Mesenchymal stem cell (in vitro differentiated cells and primary cell): ENCODE measurements around the gene PRKAR2B.
A peak's percentile ranks its signal among the peaks of the same experiment; 100 is the strongest.

Source experiments
- DNase-seq: peaks from one replicate; pipeline ENCODE4 v3.0.0-alpha.2; 2013
- H2AFZ ChIP-seq: one replicate; pipeline ENCODE4 v1.6.1; 2013; ENCODE audit warnings: low read depth, mild to moderate bottlenecking, control low read depth, inconsistent platforms, low read length, moderate library complexity
- H2AK5ac ChIP-seq: 2 replicates; pipeline ENCODE4 v1.6.1; 2013; ENCODE audit warnings: low read length, moderate library complexity, mild to moderate bottlenecking, inconsistent platforms; ENCODE audit not compliant: severe bottlenecking
- H2BK120ac ChIP-seq: one replicate; pipeline ENCODE4 v1.6.1; 2013; ENCODE audit warnings: low read depth, mild to moderate bottlenecking, inconsistent platforms, low read length, moderate library complexity
- H2BK12ac ChIP-seq, 2 experiments: one replicate each; pipeline ENCODE4 v1.6.1; 2013; ENCODE audit warnings: inconsistent platforms in 2 of 2, low read length in 2 of 2, mild to moderate bottlenecking in 2 of 2, moderate library complexity in 2 of 2, control low read depth in 1 of 2
- H2BK15ac ChIP-seq: one replicate; pipeline ENCODE4 v1.6.1; 2013; ENCODE audit warnings: mild to moderate bottlenecking, low read depth, inconsistent platforms; ENCODE audit not compliant: poor library complexity, severe bottlenecking
- H2BK5ac ChIP-seq: 2 replicates; pipeline ENCODE4 v1.6.1; 2013; ENCODE audit warnings: low read depth, mild to moderate bottlenecking, low read length, control low read depth, inconsistent platforms; ENCODE audit not compliant: poor library complexity, severe bottlenecking
- H3K14ac ChIP-seq, 2 experiments: one replicate each; pipeline ENCODE4 v1.6.1; 2013; ENCODE audit warnings: inconsistent platforms in 2 of 2, low read length in 2 of 2, control low read depth in 1 of 2, mild to moderate bottlenecking in 1 of 2, moderate library complexity in 1 of 2
- H3K18ac ChIP-seq, 2 experiments: one replicate each; pipeline ENCODE4 v1.6.1; 2013; ENCODE audit warnings: inconsistent platforms in 2 of 2, low read length in 2 of 2, control low read depth in 1 of 2, low read depth in 1 of 2, mild to moderate bottlenecking in 1 of 2
- H3K23ac ChIP-seq, 2 experiments: one replicate each; pipeline ENCODE4 v1.6.1; 2013; ENCODE audit warnings: inconsistent platforms in 2 of 2, low read length in 2 of 2, mild to moderate bottlenecking in 2 of 2, moderate library complexity in 2 of 2, control low read depth in 1 of 2
- H3K27ac ChIP-seq: 2 replicates; pipeline ENCODE4 v1.5.1; 2013; ENCODE audit warnings: mild to moderate bottlenecking, moderate library complexity, low read length, control low read depth, inconsistent platforms; ENCODE audit not compliant: poor library complexity, severe bottlenecking
- H3K27me3 ChIP-seq, 2 experiments: 2 replicates each; pipeline versions ENCODE4 v1.6.1 to v1.7.0; 2013; ENCODE audit warnings: low read length in 2 of 2, mild to moderate bottlenecking in 2 of 2, moderate library complexity in 2 of 2, control low read depth in 1 of 2, inconsistent platforms in 1 of 2; ENCODE audit not compliant: control insufficient read depth in 1 of 2, insufficient read depth in 1 of 2
- H3K36me3 ChIP-seq, 2 experiments: 2 replicates each; pipeline versions ENCODE4 v1.6.1 to v1.7.0; 2013; ENCODE audit warnings: low read length in 2 of 2, control low read depth in 1 of 2, inconsistent platforms in 1 of 2, low read depth in 1 of 2, mild to moderate bottlenecking in 1 of 2; ENCODE audit not compliant: insufficient read depth in 2 of 2, control insufficient read depth in 1 of 2
- H3K4ac ChIP-seq, 2 experiments: one replicate each; pipeline ENCODE4 v1.6.1; 2013; ENCODE audit warnings: inconsistent platforms in 2 of 2, low read length in 2 of 2, mild to moderate bottlenecking in 2 of 2, moderate library complexity in 2 of 2, control low read depth in 1 of 2, low read depth in 1 of 2
- H3K4me1 ChIP-seq: 2 replicates; pipeline ENCODE4 v1.6.1; 2013; ENCODE audit warnings: low read depth, low read length, control low read depth; ENCODE audit not compliant: control insufficient read depth, insufficient read depth
- H3K4me2 ChIP-seq: 2 replicates; pipeline ENCODE4 v1.6.1; 2013; ENCODE audit warnings: low read length, mild to moderate bottlenecking, inconsistent platforms; ENCODE audit not compliant: poor library complexity, severe bottlenecking
- H3K4me3 ChIP-seq, 2 experiments: 2 replicates each; pipeline versions ENCODE4 v1.5.1 to v1.7.0; 2013; ENCODE audit warnings: low read length in 2 of 2, mild to moderate bottlenecking in 2 of 2, control low read depth in 1 of 2, low read depth in 1 of 2; ENCODE audit not compliant: insufficient read depth in 1 of 2
- H3K79me1 ChIP-seq: replicated peaks from 2 replicates; pipeline ENCODE4 v1.6.1; 2013; ENCODE audit warnings: mild to moderate bottlenecking, control low read depth, low read length, inconsistent platforms; ENCODE audit not compliant: poor library complexity, severe bottlenecking
- H3K9ac ChIP-seq: 2 replicates; pipeline ENCODE4 v1.7.0; 2013; ENCODE audit warnings: mild to moderate bottlenecking, low read length, moderate library complexity
- H3K9me3 ChIP-seq: 2 replicates; pipeline ENCODE4 v1.7.0; 2013; ENCODE audit warnings: mild to moderate bottlenecking, low read length; ENCODE audit not compliant: control insufficient read depth
- H4K8ac ChIP-seq: one replicate; pipeline ENCODE4 v1.6.1; 2013; ENCODE audit warnings: inconsistent platforms, mild to moderate bottlenecking, low read length, moderate library complexity
- H4K91ac ChIP-seq: one replicate; pipeline ENCODE4 v1.6.1; 2013; ENCODE audit warnings: mild to moderate bottlenecking, low read length, inconsistent platforms
- WGBS: methylation state at CpG from one replicate; pipeline ENCODE4 v1.1.7; 2013; ENCODE audit warnings: mixed read lengths; 5-methylcytosine and 5-hydroxymethylcytosine counted together

The PRKAR2B gene

DNA sequence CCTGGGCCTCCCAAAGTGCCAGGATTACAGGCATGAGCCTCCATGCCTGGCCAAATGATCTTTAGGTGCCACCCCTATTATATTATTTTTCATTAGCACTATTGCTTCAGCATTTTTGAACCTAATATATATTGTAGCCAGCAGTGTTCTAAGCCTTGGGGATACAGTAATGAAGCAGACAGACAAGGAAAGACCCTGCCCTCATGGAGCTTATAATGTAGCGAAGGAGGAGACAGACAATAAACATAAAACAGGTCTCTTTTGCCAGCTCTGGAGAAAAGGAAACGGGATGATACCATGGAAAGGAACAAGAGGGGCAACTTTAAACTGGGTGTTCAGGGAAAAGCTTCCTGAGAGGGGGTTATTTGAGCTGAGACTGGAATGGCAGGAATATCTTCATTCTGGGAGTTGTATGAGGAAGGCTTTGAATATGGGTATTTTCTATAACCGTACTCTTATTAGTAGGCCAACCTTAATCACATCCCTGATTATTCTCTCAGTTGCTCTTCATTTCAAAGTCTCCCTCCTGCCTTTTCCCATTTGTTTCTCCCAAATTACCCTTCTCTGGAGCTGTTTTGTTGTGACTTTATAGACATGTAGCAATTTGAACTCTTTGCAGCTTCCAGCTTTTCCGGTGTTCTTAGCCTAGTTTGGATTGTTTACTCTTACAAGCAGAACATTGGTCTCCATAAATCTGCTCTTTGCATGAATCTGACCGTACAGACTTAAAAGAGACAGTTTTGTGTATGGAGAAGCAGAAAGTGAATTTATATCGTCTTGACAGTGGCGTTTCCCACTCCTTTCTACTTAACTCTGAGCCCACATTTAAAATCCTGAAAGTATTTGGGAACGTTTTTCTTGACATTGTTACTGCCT is 19.0 kb downstream of the PRKAR2B start:
- Histone ChIP-seq H2BK12ac (peak overlapping the region in 1 of 2 experiments; percentile 42), H2AK5ac (no peak overlapping the region), H3K36me3 (no peaks in the 10 kb centered on the region), H2BK120ac (peak overlapping the region; percentile 8), H3K23ac (no peak overlapping the region), H3K14ac (no peak overlapping the region), H3K27ac (no peak overlapping the region), H3K4me1 (no peaks in the 10 kb centered on the region), H3K4me3 (no peak overlapping the region), H4K91ac (no peak overlapping the region), H2BK5ac (no peak overlapping the region), H3K9me3 (no peaks in the 10 kb centered on the region), H4K8ac (peak overlapping the region; percentile 19), H3K79me1 (no peaks in the 10 kb centered on the region), H2BK15ac (no peak overlapping the region), H3K4ac (peak overlapping the region in 1 of 2 experiments; percentile 65), H3K18ac (peak overlapping the region; percentile 5 to 28), H3K4me2 (no peak overlapping the region), H2AFZ (no peak overlapping the region), H3K27me3 (no peaks in the 10 kb centered on the region), H3K9ac (no peak overlapping the region)
- peak; percentile 72 for DNase-seq
- 48% methylated on average over 2 of the region's 8 CpGs for WGBS

GRCh38 chr7:107064255-107064654 is 19.8 kb downstream of the PRKAR2B start:
- no peak overlapping the region for H2AFZ ChIP-seq
- no peak overlapping the region for H2BK5ac ChIP-seq
- H2BK15ac ChIP-seq: no peak overlapping the region
- no peaks in the 10 kb centered on the region for H3K4me1 ChIP-seq
- H2BK12ac ChIP-seq: peak overlapping the region; percentile 21 to 80
- H3K27ac ChIP-seq: no peak overlapping the region
- peak overlapping the region; percentile 92 for H4K91ac ChIP-seq
- 76% methylated on average over 7 of the region's 7 CpGs for WGBS
- peak overlapping the region; percentile 64 to 65 for H3K4ac ChIP-seq
- no peaks in the 10 kb centered on the region for H3K9me3 ChIP-seq
- H3K4me3 ChIP-seq: no peak overlapping the region
- no peaks in the 10 kb centered on the region for H3K27me3 ChIP-seq
- H4K8ac ChIP-seq: peak overlapping the region; percentile 82
- H3K18ac ChIP-seq: peak overlapping the region; percentile 37 to 89
- no peak overlapping the region for H3K9ac ChIP-seq
- H3K4me2 ChIP-seq: no peak overlapping the region
- H2BK120ac ChIP-seq: peak overlapping the region; percentile 77
- H3K14ac ChIP-seq: no peak overlapping the region
- no peaks in the 10 kb centered on the region for H3K79me1 ChIP-seq
- no peak overlapping the region for H3K23ac ChIP-seq
- no peak for DNase-seq
- no peak overlapping the region for H2AK5ac ChIP-seq
- no peaks in the 10 kb centered on the region for H3K36me3 ChIP-seq

DNA sequence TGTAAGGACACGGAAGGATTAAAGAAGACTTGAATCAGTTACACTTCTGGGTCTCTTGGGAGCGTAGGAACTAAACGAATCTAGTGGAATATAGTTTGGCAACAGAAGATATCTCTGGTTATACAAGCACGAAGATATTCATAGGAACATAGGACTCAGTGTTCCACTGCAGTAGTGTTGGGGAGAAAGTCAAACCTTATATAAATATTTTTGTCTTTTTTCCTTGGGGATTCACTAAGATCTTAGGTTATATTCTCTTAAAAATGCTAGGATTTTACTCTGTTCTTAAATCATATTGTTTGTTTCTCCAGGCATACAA is 21.4 kb downstream of the PRKAR2B start:
- Histone ChIP-seq H4K8ac (no peak overlapping the region), H3K4me3 (no peak overlapping the region), H4K91ac (no peak overlapping the region), H3K23ac (no peak overlapping the region), H3K27ac (no peak overlapping the region), H3K27me3 (no peaks in the 10 kb centered on the region), H3K14ac (no peak overlapping the region), H3K79me1 (no peaks in the 10 kb centered on the region), H2BK15ac (no peak overlapping the region), H3K36me3 (no peaks in the 10 kb centered on the region), H3K18ac (peak overlapping the region in 1 of 2 experiments; percentile 71), H2BK12ac (peak overlapping the region in 1 of 2 experiments; percentile 54), H2BK120ac (no peak overlapping the region), H2AK5ac (no peak overlapping the region), H3K4me1 (no peaks in the 10 kb centered on the region), H2BK5ac (no peak overlapping the region), H3K9me3 (no peaks in the 10 kb centered on the region), H3K9ac (no peak overlapping the region), H2AFZ (no peak overlapping the region), H3K4ac (peak overlapping the region in 1 of 2 experiments; percentile 88), H3K4me2 (no peak overlapping the region)
- no peak for DNase-seq
- WGBS: 75% methylated on average over 3 of the region's 4 CpGs

- Histone ChIP-seq H2AK5ac (no peak overlapping the region), H3K4me2 (no peak overlapping the region), H3K9me3 (no peaks in the 10 kb centered on the region), H3K79me1 (no peaks in the 10 kb centered on the region), H4K91ac (no peak overlapping the region), H3K27me3 (no peaks in the 10 kb centered on the region), H2BK5ac (no peak overlapping the region), H4K8ac (no peak overlapping the region), H3K36me3 (no peaks in the 10 kb centered on the region), H3K9ac (no peak overlapping the region), H2AFZ (no peak overlapping the region), H3K27ac (no peak overlapping the region), H2BK120ac (no peak overlapping the region), H3K23ac (no peak overlapping the region), H3K4ac (peak overlapping the region in 1 of 2 experiments; percentile 79), H2BK15ac (no peak overlapping the region), H3K18ac (no peak overlapping the region), H2BK12ac (no peak overlapping the region), H3K14ac (no peak overlapping the region), H3K4me1 (no peaks in the 10 kb centered on the region), H3K4me3 (no peak overlapping the region)
- 32% methylated on average over 2 of the region's 3 CpGs for WGBS
- peak; percentile 70 for DNase-seq
Observed at GRCh38 chr7:107068156-107068555, 23.7 kb downstream of the PRKAR2B start.
